Trophoblast cell (in vitro differentiated cells and primary cell): ENCODE measurements around the gene STK10.
A peak's percentile ranks its signal among the peaks of the same experiment; 100 is the strongest.

Experiments
- DNase-seq, 2 donors: peaks; one replicate each; pipeline ENCODE4 v3.0.0-alpha.2; 2016
- H2AFZ ChIP-seq: 2 replicates; pipeline ENCODE4 v1.6.1; 2013; ENCODE audit warnings: low read length, moderate library complexity, mild to moderate bottlenecking; ENCODE audit not compliant: insufficient read depth, poor library complexity
- H2AK5ac ChIP-seq: 2 replicates; pipeline ENCODE4 v1.6.1; 2013; ENCODE audit warnings: mild to moderate bottlenecking, low read length
- H2BK120ac ChIP-seq: 2 replicates; pipeline ENCODE4 v1.6.1; 2013; ENCODE audit warnings: low read length, mild to moderate bottlenecking, moderate library complexity; ENCODE audit not compliant: insufficient read depth, poor library complexity
- H2BK12ac ChIP-seq: 2 replicates; pipeline ENCODE4 v1.6.1; 2013; ENCODE audit warnings: mild to moderate bottlenecking, low read length, moderate library complexity
- H2BK5ac ChIP-seq: 2 replicates; pipeline ENCODE4 v1.6.1; 2013; ENCODE audit warnings: low read length, low read depth, moderate library complexity, mild to moderate bottlenecking; ENCODE audit not compliant: poor library complexity
- H3K14ac ChIP-seq: 2 replicates; pipeline ENCODE4 v1.6.1; 2013; ENCODE audit warnings: mild to moderate bottlenecking, low read length
- H3K18ac ChIP-seq: 2 replicates; pipeline ENCODE4 v1.6.1; 2013; ENCODE audit warnings: mild to moderate bottlenecking, low read length
- H3K23ac ChIP-seq: 2 replicates; pipeline ENCODE4 v1.6.1; 2013; ENCODE audit warnings: low read length
- H3K27ac ChIP-seq: 2 replicates; pipeline ENCODE4 v1.5.1; 2013; ENCODE audit warnings: low read depth, mild to moderate bottlenecking, inconsistent platforms, low read length, moderate library complexity
- H3K27me3 ChIP-seq: 2 replicates; pipeline ENCODE4 v1.6.1; 2013; ENCODE audit warnings: inconsistent platforms, mild to moderate bottlenecking, low read length, moderate library complexity; ENCODE audit not compliant: insufficient read depth
- H3K36me3 ChIP-seq, 2 experiments: 1 replicate in 1 of 2; 2 replicates in 1 of 2; pipeline ENCODE4 v1.6.1; 2013; ENCODE audit warnings: low read length in 2 of 2, mild to moderate bottlenecking in 2 of 2, moderate library complexity in 1 of 2; ENCODE audit not compliant: insufficient read depth in 2 of 2, control insufficient read depth in 1 of 2
- H3K4ac ChIP-seq: 2 replicates; pipeline ENCODE4 v1.6.1; 2013; ENCODE audit warnings: low read depth, mild to moderate bottlenecking, low read length, moderate library complexity
- H3K4me1 ChIP-seq, 2 experiments: 1 replicate in 1 of 2; 2 replicates in 1 of 2; pipeline ENCODE4 v1.6.1; 2013; ENCODE audit warnings: low read length in 2 of 2, mild to moderate bottlenecking in 2 of 2, moderate library complexity in 1 of 2; ENCODE audit not compliant: insufficient read depth in 2 of 2, control insufficient read depth in 1 of 2
- H3K4me2 ChIP-seq: 2 replicates; pipeline ENCODE4 v1.6.1; 2013; ENCODE audit warnings: inconsistent platforms, mild to moderate bottlenecking, low read length, moderate library complexity
- H3K4me3 ChIP-seq: 2 replicates; pipeline ENCODE4 v1.5.1; 2013; ENCODE audit warnings: mild to moderate bottlenecking, low read depth, low read length, inconsistent platforms
- H3K79me1 ChIP-seq: one replicate; pipeline ENCODE4 v1.6.1; 2013; ENCODE audit warnings: low read length
- H3K79me2 ChIP-seq: 2 replicates; pipeline ENCODE4 v1.6.1; 2013; ENCODE audit warnings: low read length, mild to moderate bottlenecking; ENCODE audit not compliant: control insufficient read depth, insufficient read depth, poor library complexity
- H3K9ac ChIP-seq: 2 replicates; pipeline ENCODE4 v1.6.1; 2013; ENCODE audit warnings: mild to moderate bottlenecking, low read length
- H3K9me3 ChIP-seq: 2 replicates; pipeline ENCODE4 v1.6.1; 2013; ENCODE audit warnings: low read depth, mild to moderate bottlenecking, control low read depth, inconsistent platforms, low read length; ENCODE audit not compliant: insufficient read depth
- H4K12ac ChIP-seq: 2 replicates; pipeline ENCODE4 v1.6.1; 2013; ENCODE audit warnings: low read depth, mild to moderate bottlenecking, low read length, moderate library complexity
- H4K8ac ChIP-seq: 2 replicates; pipeline ENCODE4 v1.6.1; 2013; ENCODE audit warnings: low read depth, mild to moderate bottlenecking, low read length, moderate library complexity
- H4K91ac ChIP-seq: one replicate; pipeline ENCODE4 v1.6.1; 2013; ENCODE audit warnings: low read depth, mild to moderate bottlenecking, low read length, moderate library complexity
- WGBS: extraction: QIAGEN DNeasy Blood & Tissue Kit; methylation state at CpG from one replicate; pipeline ENCODE4 v1.1.7; 2013; ENCODE audit warnings: missing lambda C conversion rate; ENCODE audit not compliant: insufficient read length, insufficient coverage; ENCODE audit errors: extremely low coverage; 5-methylcytosine and 5-hydroxymethylcytosine counted together

STK10 gene

DNA sequence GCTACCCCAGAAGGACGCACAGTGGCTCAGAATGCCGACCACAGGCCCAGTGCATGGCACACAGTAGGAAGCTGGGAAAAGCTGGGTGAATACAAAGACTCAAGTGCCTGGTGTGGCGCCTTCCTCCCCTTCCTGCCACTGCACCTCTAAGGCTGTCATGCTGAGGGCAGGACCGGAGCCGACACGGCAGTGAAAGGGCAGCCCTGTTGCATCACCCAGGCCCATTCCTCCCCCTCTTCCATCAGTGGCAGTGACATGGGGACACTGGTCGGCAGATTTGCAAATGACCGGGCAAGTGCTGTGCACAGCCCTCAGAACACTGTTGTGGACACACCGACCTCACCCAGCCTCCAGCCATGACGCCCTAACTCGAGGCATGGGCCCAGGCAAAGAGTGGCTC is 84.0 kb downstream of the STK10 start:
- Histone ChIP-seq H2BK12ac (peak overlapping the region; percentile 0), H3K4ac (no peak overlapping the region), H3K79me2 (peaks cover 3% of the 10 kb centered on the region), H4K8ac (no peak overlapping the region), H2BK5ac (peak overlapping the region; percentile 8), H2BK120ac (peak overlapping the region; percentile 18), H3K4me1 (peaks cover 14 to 25% of the 10 kb centered on the region in 2 experiments), H2AFZ (no peak overlapping the region), H3K9ac (no peak overlapping the region), H4K12ac (no peak overlapping the region), H4K91ac (peak overlapping the region; percentile 20), H3K27ac (peak overlapping the region; percentile 15), H3K27me3 (no peaks in the 10 kb centered on the region), H2AK5ac (peak overlapping the region; percentile 58), H3K4me2 (no peak overlapping the region), H3K4me3 (no peak overlapping the region), H3K14ac (peak overlapping the region; percentile 1), H3K23ac (no peak overlapping the region), H3K36me3 (peaks cover 29 to 36% of the 10 kb centered on the region in 2 experiments), H3K79me1 (peaks cover 17% of the 10 kb centered on the region), H3K18ac (peak overlapping the region; percentile 68), H3K9me3 (no peaks in the 10 kb centered on the region)
- peak in 1 of 2 donors; percentile 33 for DNase-seq
- WGBS, result no CpG with 5 or more reads among the region's 11 CpGs

DNA sequence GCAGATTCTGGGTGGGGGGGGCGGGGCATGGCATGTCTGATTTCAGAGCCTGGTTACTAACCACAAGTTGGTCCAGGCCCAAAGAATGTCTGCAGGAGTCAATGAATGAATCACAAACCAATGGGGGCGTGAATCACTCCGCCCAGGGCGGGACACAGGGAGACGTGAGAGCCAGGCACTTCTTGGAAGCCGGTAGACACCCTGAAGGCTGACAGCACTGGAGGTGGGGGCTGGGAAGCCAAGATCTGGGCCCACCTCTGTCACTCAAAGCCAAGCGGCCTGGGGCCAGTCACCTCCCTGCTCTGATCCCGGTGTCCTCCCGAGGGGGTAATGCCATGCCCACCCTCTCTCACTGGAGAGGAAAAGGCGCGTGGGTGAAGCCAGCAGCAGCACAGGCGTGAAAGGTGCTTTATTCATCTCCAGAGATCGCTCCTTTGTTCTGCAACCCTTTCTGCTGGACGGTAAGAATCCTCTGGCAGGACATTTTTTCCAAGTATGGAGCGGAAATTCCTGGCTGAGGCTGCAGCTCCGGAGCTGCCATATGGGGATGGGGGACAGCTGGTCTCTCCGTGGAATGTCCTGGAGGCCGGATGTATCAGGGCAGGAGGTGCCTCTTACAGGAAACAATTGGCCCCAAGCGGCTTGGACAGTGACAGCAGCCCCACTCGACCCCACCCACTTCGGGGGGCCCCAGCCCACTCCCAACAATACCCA is 85.0 kb downstream of the STK10 start:
- Histone ChIP-seq H2AFZ (peak overlapping the region; percentile 24), H3K27me3 (no peaks in the 10 kb centered on the region), H4K8ac (peak overlapping the region; percentile 30), H3K18ac (peak overlapping the region; percentile 8), H2BK12ac (peak overlapping the region; percentile 10), H3K9me3 (no peaks in the 10 kb centered on the region), H3K79me2 (peaks cover 3% of the 10 kb centered on the region), H3K79me1 (peaks cover 17% of the 10 kb centered on the region), H4K12ac (peak overlapping the region; percentile 5), H3K23ac (no peak overlapping the region), H3K14ac (peak overlapping the region; percentile 34), H3K4me1 (peaks cover 14 to 25% of the 10 kb centered on the region in 2 experiments), H3K36me3 (peaks cover 29 to 36% of the 10 kb centered on the region in 2 experiments), H2BK120ac (peak overlapping the region; percentile 4), H4K91ac (peak overlapping the region; percentile 33), H3K9ac (no peak overlapping the region), H2BK5ac (peak overlapping the region; percentile 43), H3K27ac (peak overlapping the region; percentile 82), H2AK5ac (no peak overlapping the region), H3K4ac (no peak overlapping the region), H3K4me2 (peak overlapping the region; percentile 38), H3K4me3 (no peak overlapping the region)
- peak; percentile 91 to 95 for DNase-seq
- no CpG with 5 or more reads among the region's 21 CpGs for WGBS

DNA sequence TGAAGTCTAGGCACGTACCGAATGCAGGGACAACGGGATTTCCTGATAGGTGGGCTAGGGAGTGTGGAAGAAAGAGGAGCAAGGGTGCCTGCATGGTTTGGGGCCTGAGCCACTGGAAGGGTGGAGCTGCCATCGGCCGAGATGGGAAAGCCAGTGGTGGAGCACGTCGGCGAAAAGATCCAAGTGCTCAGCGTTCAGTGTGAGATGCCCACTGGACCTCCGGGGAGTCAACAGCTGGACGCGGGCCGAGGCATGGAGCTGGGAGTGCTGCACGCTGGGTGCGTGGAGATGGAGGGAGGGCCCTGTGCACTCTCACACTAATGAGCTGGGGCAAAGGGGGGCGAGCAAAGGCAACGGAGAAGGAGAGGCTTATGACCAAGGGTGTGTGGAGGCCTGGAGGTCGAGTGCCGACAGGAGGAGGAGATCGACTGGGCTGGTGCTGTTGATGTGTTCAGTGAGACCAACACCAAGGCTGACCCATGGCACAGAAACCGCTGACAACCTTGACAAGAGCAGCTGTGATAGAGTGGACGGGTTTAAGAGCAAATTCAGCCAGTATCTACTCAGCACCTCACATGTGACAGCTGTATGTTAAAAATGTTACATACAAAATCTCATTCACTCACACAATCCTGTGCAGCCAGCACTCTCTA is 85.7 kb downstream of the STK10 start:
- Histone ChIP-seq H3K4ac (no peak overlapping the region), H2AFZ (no peak overlapping the region), H3K9ac (no peak overlapping the region), H4K91ac (peak overlapping the region; percentile 40), H3K4me1 (peaks cover 14 to 22% of the 10 kb centered on the region in 2 experiments), H4K12ac (no peak overlapping the region), H3K4me3 (no peak overlapping the region), H4K8ac (peak overlapping the region; percentile 15), H3K36me3 (peaks cover 30 to 36% of the 10 kb centered on the region in 2 experiments), H2BK5ac (peak overlapping the region; percentile 9), H3K79me1 (peaks cover 17% of the 10 kb centered on the region), H2BK12ac (peak overlapping the region; percentile 59), H3K79me2 (peaks cover 3% of the 10 kb centered on the region), H3K27me3 (no peaks in the 10 kb centered on the region), H3K14ac (peak overlapping the region; percentile 7), H2AK5ac (peak overlapping the region; percentile 9), H3K27ac (peak overlapping the region; percentile 35), H3K4me2 (peak overlapping the region; percentile 12), H3K9me3 (no peaks in the 10 kb centered on the region), H2BK120ac (peak overlapping the region; percentile 39), H3K23ac (no peak overlapping the region), H3K18ac (peak overlapping the region; percentile 71)
- DNase-seq, result no peak
- no CpG with 5 or more reads among the region's 22 CpGs for WGBS

DNA sequence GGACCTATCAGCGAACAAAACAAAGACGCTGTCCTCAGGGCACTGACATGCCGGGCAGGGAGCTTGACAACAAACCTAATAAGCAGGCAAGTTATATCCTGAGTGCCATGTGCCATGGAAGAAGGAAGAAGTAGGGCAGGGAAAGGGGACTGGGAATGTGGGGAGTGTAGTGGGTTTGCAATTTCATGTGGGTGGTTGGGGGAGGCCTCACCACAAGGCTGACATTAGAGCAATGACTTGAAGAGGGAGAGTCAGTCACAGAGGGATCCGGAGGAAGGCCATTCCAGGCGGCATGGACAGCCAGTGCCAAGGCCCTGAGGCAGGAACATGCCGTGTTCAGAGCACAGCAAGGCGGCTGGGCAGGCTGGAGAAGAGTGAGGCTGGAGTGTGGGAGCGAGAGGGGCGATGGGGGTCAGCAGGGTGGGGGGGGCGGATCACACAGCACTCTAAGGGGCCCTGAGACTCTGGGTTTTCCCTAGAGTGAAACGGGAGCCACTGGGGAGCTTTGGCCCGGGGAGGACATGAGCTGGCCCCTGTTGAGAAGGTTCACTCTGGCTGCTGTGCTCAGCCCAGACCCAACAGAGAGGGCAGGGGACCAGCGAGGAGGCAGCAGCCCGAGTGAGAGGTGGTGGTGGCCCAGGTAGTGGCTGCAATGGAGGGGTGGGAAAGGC is 86.3 kb downstream of the STK10 start:
- Histone ChIP-seq H3K18ac (peak overlapping the region; percentile 71), H2AK5ac (peak overlapping the region; percentile 9), H3K23ac (no peak overlapping the region), H3K9ac (no peak overlapping the region), H3K27ac (no peak overlapping the region), H4K8ac (peak overlapping the region; percentile 15), H3K9me3 (no peaks in the 10 kb centered on the region), H3K14ac (peak overlapping the region; percentile 7), H3K4me3 (no peak overlapping the region), H3K27me3 (no peaks in the 10 kb centered on the region), H2BK12ac (peak overlapping the region; percentile 7), H3K36me3 (peaks cover 32 to 36% of the 10 kb centered on the region in 2 experiments), H3K79me1 (peaks cover 17% of the 10 kb centered on the region), H3K4me2 (no peak overlapping the region), H2BK120ac (peak overlapping the region; percentile 39), H2BK5ac (peak overlapping the region; percentile 9), H3K4me1 (peaks cover 14 to 19% of the 10 kb centered on the region in 2 experiments), H3K79me2 (peaks cover 3% of the 10 kb centered on the region), H4K91ac (peak overlapping the region; percentile 40), H3K4ac (no peak overlapping the region), H4K12ac (no peak overlapping the region), H2AFZ (no peak overlapping the region)
- DNase-seq, result no peak
- WGBS, result no CpG with 5 or more reads among the region's 14 CpGs
